C4-2B (cell line): ENCODE data around the gene GPR61.

ENCODE experiments used
- CTCF ChIP-seq: fragments of 450-650 bp; conservative IDR thresholded peaks from 2 replicates; pipeline ENCODE4 v1.5.1; 2017; ENCODE audit warnings: mild to moderate bottlenecking
- ZFX ChIP-seq: fragments of 450-650 bp; IDR thresholded peaks from 2 replicates; pipeline ENCODE4 v1.6.1; 2017

GRCh38 chr1:109559995-109560394 lies 20.3 kb downstream of the GPR61 start:
- no peak for TF ChIP-seq CTCF
- TF ChIP-seq ZFX: no peak
